GM21723 (cell line): ENCODE data around the gene TSKU.
"Not testable (repeated sequence)": the region's sequence is repeated elsewhere in the genome, so short reads cannot be mapped to it uniquely, and the experiment has no call there.

Experiments
- ATAC-seq: cut with Tn5 transposase; IDR thresholded peaks from one replicate; pipeline ENCODE4 v1.9.1; 2021; ENCODE audit warnings: mild to moderate bottlenecking, moderate library complexity; ENCODE audit not compliant: unreplicated experiment

The TSKU gene

DNA sequence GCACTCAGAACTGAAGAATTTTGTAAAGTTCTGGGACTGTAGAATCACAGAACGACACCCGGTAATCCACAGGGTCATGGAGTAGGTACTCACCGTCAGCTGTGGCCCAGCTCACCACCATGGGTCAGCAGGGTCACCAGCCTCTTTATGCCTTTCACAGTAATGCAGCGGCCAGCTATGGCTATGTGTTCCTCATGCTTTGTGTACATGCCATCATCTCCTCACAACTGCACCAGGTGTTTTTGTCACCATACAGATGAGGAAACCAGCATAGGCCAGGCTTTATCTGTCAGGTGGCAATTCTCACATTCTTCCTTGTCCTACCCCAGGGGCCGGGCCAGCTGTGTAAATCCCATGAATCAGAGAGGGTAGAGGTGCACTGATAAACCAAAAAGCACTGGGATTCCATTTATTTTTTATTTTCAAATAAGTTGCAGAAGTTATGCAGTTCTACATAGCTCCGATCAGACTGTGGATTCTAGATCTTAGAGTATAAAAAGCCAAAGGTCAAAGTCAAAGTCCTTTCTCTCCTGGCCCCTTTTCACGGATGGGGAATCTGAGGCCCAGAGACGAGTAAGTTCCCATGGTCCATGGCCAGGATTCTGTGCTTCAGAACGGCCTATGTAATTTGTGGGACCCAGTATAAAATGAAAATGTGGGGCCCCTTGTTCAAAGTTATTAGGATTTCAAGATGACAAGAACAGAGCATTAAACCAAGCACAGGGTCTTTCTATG is 17.5 kb downstream of the TSKU start:
- ATAC-seq, result no peak

DNA sequence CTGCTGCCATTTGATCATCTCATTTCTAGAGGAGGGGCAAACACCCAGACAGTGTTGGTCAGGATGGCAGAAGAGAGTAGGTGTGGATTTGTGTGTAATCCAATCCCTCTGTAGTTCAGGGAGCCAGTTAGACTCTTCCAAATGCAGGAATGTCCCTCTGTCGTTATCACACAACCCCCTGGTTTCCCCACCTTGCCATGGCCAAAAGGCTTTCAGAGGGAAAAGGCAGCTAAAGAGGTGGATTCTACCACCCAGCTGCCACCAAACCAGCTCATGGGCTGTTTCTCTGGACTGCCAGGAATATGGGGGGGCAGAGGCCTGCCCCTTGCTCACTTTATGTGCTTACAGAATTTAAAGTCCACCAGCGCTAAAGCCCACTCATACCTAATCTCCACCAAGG is 18.1 kb downstream of the TSKU start:
- no peak for ATAC-seq

DNA sequence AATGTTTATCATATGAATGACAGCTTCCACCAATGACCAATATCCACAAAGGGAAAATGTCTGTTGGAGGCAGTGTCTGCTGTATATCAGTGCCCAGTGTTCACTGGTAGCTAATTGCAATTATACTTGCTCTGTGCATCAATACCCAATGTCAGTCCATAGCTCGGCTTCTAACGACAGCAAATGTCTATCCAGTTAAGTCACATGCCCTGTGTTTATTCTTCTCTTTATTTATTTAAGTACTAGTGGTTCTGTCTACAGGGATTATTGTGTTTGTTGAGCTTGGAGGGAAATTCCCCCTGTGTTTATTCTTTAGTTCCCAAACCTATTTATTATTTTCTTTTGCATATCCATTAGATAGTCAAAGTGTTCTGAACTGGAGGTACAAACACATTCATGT is 18.6 kb downstream of the TSKU start:
- no peak for ATAC-seq

DNA sequence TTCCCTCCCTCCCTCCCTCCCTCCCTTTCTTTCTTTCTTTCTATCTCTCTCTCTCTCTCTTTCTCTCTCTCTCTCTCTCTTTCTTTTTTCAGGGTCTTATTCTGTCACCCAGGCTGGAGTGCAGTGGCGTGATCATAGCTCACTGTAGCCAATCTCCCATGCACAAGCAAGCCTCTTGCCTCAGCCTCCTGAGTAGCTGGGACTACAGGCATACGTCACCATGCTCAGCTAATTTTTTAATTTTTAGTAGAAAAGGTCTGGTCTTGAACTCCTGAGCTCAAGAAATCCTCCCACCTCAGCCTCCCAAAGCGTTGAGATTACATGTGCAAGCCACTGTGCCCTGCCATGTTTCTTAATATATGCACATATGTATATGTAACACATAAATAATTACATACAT is 19.0 kb downstream of the TSKU start:
- ATAC-seq, result no peak

DNA sequence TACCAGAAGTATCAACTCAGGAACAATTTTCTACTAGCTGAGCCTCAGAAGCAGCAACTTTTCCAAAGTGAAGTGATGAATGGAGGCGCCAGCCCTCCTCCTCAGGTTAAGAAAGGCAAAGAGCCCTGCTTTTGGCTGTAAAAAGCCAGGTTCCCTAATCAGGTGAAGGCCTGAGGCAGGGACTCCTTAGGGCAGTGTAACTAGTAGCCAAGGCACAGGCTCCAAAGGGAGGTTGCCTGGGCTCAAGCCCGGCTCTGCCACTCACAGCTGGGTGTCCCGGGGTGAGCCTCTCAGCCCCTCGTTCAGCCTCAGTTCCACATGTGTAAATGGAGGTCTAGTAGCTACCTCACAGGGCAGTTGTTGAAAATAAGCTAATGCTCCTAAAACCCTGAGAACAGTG is 19.5 kb downstream of the TSKU start:
- ATAC-seq, result no peak

DNA sequence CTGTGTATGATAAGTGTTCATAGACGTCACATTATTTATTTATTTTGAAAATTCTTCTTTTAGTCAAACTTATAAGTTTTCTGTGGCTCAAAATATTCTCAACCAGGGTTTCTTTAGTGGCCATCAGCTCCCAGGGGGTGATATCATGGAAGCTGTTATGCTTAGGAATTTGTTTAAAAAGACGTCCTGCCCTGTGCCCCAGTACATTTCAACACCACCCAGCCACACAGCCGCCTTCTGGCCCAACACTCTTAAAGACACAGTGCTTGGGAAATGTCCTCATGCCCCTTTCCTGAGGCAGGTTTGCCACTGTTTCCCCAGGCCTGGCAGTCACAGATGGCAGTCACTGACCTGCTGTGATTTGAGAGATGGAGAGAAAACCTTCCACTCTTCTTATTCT is 19.9 kb downstream of the TSKU start:
- ATAC-seq, result no peak

DNA sequence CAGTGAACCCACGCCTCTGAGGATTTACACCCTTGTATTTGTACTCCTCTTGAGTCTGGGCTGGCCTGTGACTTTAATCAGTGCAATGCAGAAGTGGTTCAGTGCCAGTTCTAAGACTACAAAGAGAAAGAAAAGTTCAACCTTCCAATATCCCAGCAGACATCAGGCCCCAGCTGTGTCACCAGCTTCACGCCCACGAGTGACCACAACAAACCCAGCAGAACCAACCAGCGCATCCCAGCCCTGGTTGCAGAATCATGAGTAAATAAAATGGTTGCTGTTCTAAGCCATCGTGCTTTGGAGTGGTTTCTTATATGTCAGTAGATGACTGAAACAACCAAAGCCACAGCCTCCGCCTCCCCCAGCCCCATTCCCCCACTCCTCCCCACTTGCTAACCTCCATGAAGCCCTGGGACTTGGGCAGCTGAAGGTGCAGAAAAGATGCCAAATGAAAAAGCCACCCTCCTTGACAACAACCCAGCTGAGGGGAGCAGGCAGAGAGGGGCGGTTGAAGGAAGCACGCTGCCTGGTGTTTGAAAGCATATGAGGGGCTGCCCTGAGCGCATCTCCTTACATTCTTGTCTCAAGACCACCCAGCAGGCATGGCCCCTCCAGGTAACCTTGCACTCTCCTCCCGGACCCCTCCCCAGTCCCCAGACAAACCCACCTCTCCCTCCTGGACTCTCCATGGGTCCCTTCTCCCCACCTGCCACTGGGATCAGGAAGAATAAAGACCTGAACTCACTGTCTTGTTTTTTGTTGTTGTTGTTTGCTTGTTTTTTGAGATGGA is 20.9 kb downstream of the TSKU start:
- no peak for ATAC-seq

DNA sequence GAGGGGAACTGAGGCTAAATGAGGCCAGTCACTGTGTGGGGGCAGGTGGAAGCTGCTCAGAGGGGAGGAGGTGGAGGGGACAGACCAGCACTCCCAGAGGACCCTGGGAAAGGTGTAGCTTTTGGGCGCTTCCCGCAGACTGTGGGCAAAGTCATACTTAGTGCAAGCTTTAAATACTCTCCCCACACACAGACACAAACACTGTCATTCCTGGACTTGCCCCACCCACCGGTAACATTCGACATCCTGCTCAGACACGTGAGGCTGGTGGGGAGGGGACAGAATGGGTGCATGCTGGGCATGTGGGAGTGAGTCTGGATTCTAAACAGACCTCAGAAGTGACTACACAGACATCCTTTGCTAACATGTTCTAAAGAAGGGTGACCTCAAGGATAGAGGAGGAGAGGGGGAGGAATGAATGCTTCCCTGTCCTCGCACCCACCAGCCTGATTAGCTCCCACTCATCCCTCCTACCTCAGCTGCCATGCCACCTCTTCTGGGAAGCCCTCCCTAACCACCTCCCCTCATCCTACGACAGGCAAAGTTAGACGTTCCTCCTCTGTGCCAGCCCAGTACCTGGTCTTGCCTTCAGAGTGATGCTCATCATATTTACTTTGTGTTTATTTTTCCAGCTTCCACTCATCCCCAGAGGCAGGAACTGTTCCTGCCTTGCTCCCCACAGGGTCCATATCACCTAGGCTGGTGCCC is 22.2 kb downstream of the TSKU start:
- ATAC-seq, result no peak

DNA sequence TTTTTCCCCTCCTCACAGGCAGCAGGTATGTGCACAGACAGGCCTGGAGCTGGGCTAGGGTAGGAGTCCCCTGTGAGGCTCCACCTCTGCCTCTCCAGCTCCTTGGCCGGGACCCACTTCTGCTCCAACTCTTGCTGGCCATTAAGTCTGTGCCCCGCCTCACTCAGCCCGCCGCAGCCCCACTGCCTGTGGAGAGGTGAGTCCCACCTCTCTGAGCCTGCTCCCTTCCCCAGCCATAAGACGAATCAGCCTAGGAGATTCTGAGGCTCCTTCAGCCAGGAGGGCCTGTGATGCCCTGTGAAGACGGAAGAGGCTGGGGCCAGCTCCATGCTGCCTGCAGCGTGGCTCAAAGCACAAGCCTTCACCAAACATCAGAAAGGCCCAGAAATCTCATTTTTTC is 23.0 kb downstream of the TSKU start:
- ATAC-seq, result no peak

DNA sequence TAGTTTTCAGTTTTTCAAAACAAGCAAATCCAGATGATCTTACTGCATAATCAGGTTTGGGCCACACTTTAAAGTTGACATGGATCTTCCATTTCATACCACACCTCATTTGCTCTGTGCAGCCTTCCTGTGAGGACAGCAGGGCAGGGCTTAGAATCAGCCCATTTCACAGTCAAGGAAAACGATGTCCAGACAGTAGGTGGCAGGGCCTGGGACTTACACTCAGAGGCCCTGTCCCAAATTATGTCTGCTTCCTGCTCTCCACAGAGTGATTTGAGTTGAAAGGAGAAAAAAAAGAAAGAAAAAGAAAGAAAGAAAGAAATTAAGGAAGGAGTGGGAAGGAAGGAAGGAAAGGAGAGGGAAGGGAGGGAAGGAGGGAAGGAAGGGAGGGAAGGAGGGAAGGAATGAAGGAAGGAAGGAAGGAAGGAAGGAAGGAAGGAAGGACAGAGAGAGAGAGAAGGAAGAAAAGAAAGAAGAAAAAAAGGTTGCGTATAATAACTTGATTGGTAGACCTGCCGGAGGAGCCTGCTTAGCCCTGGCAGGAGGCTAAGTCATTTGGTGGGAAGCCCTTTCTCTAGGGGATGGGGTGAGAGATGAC is 23.6 kb downstream of the TSKU start:
- no peak for ATAC-seq

DNA sequence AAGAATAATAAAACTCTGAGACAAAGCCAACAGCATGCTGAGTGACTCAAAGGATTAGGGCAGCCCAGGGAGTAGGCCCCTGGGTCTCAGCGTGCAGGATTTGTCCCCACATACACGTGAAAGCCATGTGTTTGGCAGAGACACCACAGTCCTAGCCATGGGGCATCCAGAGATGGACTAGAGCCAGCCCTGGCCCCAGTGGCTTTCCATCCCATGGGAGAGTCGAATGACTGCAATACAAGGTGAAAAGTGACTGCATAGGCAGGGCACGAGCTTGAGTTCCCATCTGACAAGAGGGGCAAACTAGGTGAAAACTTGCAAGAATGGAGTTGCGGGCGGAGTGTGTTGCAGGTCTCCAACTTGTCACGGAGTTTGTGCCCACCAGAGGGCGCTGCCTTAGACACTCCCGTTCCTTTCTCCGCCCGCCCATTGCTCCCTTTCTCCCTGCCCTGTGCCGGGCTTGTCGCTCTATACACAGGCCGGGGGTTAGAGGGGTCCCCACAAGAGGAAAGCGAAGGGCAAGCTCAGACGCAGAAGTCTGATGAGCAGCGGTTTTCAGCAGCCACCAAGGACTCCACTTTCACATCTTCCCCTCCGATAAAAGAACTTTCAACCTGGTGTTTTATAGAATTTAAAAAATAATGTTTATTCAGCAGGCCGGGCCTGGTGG is 24.2 kb downstream of the TSKU start:
- peak; percentile 54 for ATAC-seq

DNA sequence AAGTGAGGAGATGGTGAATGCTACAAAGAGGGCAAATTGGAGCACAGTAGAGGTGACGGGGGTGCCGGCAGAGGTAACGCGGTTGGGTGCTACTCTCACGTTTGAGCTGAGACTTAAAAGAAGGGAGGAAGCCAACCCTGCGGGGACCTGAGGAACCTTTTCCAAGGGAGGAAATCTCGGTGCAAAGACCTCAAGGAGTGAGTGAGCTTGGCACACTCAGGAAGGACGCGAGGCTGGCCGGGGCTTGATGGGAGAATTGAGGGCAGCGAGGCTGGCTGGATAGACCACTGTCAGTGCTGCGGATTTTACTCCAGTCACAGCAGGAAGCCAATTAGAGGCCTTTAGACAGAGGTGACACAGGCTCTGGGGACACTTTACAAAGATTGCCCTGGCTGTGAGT is 25.0 kb downstream of the TSKU start:
- no peak for ATAC-seq

DNA sequence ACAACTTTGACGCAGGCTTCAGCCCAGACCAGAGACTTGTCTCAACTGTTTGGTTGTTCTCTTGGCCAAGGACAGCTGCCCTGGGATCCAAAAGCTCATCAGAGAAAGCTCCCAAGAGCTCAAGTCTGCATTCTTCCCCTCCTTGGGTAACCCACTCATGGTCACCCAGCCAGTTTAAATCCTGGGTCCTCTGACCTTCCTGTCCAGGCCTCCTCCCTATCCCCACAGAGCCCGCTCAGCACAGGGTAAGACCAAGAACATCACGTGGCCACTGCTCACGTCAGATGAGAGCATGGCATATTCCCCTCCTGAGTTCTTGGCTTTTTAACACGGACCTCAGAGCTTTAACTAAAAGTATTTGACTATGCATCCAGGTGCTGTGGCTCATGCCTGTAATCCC is 25.8 kb downstream of the TSKU start:
- no peak for ATAC-seq

DNA sequence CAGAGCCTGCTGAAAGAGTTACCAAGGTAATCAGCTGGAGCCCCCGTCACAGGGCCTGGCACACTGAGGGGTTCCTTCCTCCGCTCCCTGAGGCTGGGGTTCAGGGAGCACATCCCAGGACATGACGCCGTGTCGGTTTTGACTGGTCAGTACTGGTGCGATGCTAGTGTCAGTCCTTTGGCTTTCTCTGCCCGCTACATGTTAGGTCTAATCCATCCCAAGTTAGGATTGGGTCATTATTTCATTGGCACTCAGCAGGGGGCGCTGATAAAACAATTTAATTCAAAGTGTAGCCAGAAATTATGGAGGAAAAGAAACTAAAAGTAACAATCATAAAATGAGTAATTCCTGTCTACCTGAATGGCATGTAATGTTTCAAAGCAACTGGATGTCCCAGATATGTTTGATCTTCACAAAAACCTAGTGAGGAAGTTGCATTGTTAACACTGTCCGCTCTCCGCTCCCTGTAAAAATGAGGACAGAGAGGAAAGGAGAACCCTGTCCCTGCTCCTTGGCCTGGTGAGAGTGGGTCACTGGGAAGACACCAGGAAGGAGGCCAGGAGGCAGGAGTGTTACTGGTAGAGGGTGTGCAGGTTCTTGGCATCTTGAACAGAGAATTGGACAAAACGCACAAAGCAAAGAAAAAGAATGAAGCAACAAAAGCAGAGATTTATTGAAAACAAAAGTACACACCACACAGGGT is 27.1 kb downstream of the TSKU start:
- ATAC-seq, result no peak

DNA sequence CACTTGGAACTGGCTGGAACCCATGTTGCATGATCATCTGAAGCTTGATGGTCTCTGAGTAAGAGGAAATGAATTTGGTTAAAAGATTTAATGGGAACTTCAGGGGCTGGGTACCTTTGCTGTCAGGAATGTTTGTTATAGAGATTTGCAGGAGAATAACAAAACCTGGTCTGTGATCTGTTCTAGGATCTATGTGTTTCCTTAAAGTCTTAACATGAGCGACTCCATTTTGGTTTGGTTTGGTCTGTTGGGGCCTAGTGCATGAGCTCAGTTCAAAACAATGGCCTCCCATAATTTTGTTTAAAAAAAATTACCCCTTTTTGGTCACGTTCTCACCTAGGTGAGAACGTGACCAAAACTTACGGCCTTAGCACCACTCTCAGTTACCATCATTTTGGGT is 28.1 kb downstream of the TSKU start:
- ATAC-seq, result no peak

DNA sequence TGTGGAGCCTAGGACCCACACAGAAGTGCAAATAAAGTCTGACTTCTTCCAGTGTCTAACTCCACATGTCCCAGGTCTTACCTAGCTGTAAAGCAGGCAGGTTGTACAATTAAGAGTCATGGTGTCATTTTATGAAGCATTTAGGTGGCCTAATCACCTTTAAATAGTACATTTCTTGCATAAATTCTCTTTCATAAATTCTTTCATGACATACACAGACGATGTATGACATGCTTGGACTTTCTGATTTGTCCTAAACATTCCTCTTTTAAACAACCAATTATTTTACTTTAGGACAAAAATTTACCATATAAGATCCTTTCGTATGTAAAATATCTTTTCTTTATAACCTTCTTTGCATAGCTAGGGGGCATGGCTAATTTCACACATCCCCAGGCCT is 31.3 kb downstream of the TSKU start:
- ATAC-seq, result no peak

DNA sequence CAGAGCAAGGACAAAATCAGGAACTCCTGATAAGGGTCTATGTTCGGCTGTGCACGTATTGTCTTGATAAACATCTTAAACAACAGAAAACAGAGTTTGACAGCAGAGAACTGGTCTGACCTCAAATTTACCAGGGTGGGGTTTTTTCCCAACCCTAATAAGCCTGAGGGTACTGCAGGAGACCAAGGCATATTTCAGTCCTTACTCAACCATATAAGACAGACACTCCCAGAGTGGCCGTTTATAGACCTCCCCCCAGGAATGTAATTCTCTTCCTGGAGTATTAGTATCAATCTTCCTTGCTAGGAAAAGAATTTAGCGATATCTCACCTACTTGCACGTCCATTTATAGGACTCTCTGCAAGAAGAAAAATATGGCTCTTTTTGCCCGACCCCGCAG is 32.5 kb downstream of the TSKU start:
- not testable (repeated sequence) for ATAC-seq

DNA sequence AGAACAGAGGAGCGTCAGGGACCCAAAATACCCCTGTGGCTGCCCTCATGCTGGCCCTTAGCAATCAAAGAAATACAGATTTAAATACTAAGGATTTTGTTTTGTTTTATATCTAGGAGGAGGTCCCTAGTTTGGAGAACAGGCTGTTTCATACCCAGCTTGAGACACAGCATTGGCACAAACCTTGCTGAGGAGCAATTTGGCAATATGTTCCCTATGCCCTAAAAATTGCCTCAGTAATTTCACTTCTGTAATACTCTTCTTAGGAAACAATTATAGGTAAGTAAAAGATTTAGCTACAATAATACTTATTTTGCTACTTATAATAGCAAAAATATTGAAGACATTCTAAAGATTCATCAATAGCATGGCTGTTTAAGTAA is 37.0 kb downstream of the TSKU start:
- no peak for ATAC-seq

DNA sequence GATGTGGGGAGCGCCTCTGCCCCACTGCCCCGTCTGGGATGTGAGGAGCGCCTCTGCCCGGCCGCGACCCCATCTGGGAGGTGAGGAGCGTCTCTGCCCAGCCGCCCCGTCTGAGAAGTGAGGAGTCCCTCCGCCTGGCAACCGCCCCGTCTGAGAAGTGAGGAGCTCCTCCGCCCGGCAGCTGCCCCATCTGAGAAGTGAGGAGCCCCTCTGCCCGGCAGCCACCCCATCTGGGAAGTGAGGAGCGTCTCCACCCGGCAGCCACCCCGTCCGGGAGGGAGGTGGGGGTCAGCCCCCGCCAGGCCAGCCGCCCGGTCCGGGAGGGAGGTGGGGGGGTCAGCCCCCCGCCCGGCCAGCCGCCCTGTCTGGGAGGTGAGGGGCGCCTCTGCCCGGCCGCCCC is 38.2 kb downstream of the TSKU start:
- not testable (repeated sequence) for ATAC-seq

DNA sequence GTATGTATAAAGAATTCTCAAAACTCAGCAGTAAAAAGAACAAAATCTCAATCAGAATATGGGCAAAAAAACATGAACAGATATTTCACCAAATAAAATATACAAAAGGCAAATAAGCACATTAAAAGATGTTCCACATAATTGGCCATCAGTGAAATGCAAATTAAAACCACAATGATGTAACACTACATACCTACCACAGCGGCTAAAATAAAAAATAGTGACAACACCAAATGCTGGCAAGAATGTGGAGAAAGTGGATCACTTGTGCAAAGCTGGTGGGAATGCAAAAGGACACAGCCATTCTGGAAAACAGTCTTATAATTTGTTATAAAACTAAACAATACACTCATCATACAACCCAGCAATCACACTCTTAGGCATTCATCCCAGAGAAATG is 39.2 kb downstream of the TSKU start:
- no peak for ATAC-seq
